Thoracic aorta (tissue), 2 donors: ENCODE results near the gene SURF6. TPM values are rescaled to one million over a fixed set of nuclear protein-coding genes. Genes with fewer than 3 reads are reported as not detected.
A peak's percentile ranks its signal among the peaks of the same experiment; 100 is the strongest.

ENCODE experiments used
- ATAC-seq: fragments of 150-250 bp; one replicate; pipeline ENCODE4 v1.8.0; 2017; ENCODE audit warnings: low read depth; ENCODE audit not compliant: insufficient number of reproducible peaks, low FRiP score
- DNase-seq: peaks from one replicate; pipeline ENCODE4 v3.0.0-alpha.2; 2020; ENCODE audit warnings: low spot score
- H3K27ac ChIP-seq, 2 donors: fragments of 200-600 bp; sonication (generic); 1 replicate in 1 of 2; 2 replicates in 1 of 2; pipeline ENCODE4 v1.5.1; 2016; ENCODE audit warnings: mild to moderate bottlenecking in 2 of 2, moderate library complexity in 2 of 2
- H3K27me3 ChIP-seq: fragments of 200-600 bp; sonication (generic); replicated peaks from 2 replicates; pipeline ENCODE4 v1.6.0; 2016; ENCODE audit warnings: mild to moderate bottlenecking; ENCODE audit not compliant: insufficient read depth
- H3K36me3 ChIP-seq: fragments of 200-600 bp; sonication (generic); one replicate; pipeline ENCODE4 v1.5.1; 2016
- H3K4me1 ChIP-seq, 2 donors: fragments of 200-600 bp; sonication (generic); 1 replicate in 1 of 2; 2 replicates in 1 of 2; pipeline versions ENCODE4 v1.5.1 to v1.6.0; 2016; ENCODE audit warnings: low read depth in 2 of 2, mild to moderate bottlenecking in 1 of 2; ENCODE audit not compliant: control insufficient read depth in 1 of 2
- H3K4me3 ChIP-seq: fragments of 200-600 bp; sonication (generic); 2 replicates; pipeline ENCODE4 v1.5.1; 2016; ENCODE audit warnings: mild to moderate bottlenecking
- H3K9me3 ChIP-seq: fragments of 200-600 bp; sonication (generic); 2 replicates; pipeline ENCODE4 v1.5.1; 2016
- CTCF ChIP-seq: fragments of 200-600 bp; sonication (generic); IDR thresholded peaks from one replicate; pipeline ENCODE4 v1.5.1; 2019; ENCODE audit warnings: antibody characterized with exemption
- total RNA-seq, 2 donors: library from RNA; depleted of rRNA; stranded (reverse); fragments of >200 nt; gene quantifications; one replicate each; pipeline versions ENCODE4 v1.1.0 to v1.2.3, GENCODE V29; 2016

Gene SURF6
- total RNA-seq, 2 donors from 2014 or later = 11.6 to 46.1 TPM

DNA sequence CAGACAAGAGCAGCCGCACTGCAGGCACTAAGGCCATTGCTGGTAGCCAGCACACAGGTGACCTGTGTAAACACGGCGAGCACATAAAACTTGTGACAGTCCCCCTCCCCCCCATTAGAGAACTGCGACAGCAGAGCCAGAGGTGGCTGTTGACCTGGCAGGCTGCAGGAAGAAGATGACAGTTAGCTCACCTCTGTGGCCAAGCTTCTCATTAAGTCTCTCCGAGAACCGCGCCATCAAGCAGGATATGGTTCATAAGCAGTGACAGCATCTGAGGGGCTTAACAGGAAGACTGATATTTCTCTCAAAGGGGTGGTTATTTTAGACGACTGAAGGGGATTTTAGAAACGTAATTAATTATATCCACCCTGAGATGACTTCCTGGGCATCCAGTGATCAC, 34.7 kb upstream of the SURF6 start:
- H3K27me3 ChIP-seq = no peaks in the 10 kb centered on the region
- H3K36me3 ChIP-seq = peaks cover 18% of the 10 kb centered on the region
- no peak overlapping the region for H3K27ac ChIP-seq
- no peak for DNase-seq
- no peak for ATAC-seq
- no peak for TF ChIP-seq CTCF
- H3K9me3 ChIP-seq = no peaks in the 10 kb centered on the region
- peaks cover 27 to 73% of the 10 kb centered on the region in 2 donors for H3K4me1 ChIP-seq
- no peak overlapping the region for H3K4me3 ChIP-seq

- Histone ChIP-seq H3K36me3 (peaks cover 26% of the 10 kb centered on the region), H3K9me3 (no peaks in the 10 kb centered on the region), H3K4me1 (peaks cover 27 to 72% of the 10 kb centered on the region in 2 donors), H3K4me3 (no peak overlapping the region), H3K27ac (no peak overlapping the region), H3K27me3 (no peaks in the 10 kb centered on the region)
- ATAC-seq = no peak
- TF ChIP-seq CTCF = no peak
- DNase-seq = no peak
These were observed 33.9 kb upstream of the SURF6 start for GRCh38 chr9:133369933-133370332.

GRCh38 chr9:133369422-133369821, 33.4 kb upstream of the SURF6 start:
- DNase-seq (no peak), ATAC-seq (no peak)
- peaks cover 25 to 68% of the 10 kb centered on the region in 2 donors for H3K4me1 ChIP-seq
- no peak overlapping the region for H3K27ac ChIP-seq
- H3K36me3 ChIP-seq = peaks cover 28% of the 10 kb centered on the region
- H3K4me3 ChIP-seq = no peak overlapping the region
- H3K27me3 ChIP-seq = no peaks in the 10 kb centered on the region
- no peak for TF ChIP-seq CTCF
- H3K9me3 ChIP-seq = no peaks in the 10 kb centered on the region

- H3K9me3 ChIP-seq = no peaks in the 10 kb centered on the region
- H3K4me3 ChIP-seq = no peak overlapping the region
- H3K27ac ChIP-seq = no peak overlapping the region
- ATAC-seq = peak; percentile 21
- peaks cover 19 to 58% of the 10 kb centered on the region in 2 donors for H3K4me1 ChIP-seq
- no peak for DNase-seq
- no peak for TF ChIP-seq CTCF
- H3K36me3 ChIP-seq = peaks cover 38% of the 10 kb centered on the region
- H3K27me3 ChIP-seq = no peaks in the 10 kb centered on the region
These were observed 32.4 kb upstream of the SURF6 start for GRCh38 chr9:133368249-133368881.

DNA sequence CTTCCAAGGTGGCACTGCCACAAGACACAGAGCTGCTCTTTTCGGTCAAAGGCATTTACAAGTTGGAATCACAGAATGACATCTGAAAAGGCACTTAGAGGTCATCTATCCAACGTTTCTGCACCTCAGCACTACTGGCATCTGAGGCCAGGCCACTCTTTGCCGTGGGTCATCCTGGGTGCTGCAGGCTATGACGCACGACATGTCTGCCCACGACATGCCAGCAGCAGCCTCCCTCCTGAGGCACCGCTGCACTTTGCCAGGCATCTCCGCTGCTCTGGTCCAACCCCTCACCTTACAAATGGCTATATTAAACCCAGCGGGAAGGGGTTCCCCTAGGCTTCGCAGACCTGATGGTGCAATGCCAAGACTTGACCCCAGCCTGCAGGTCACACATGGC, 31.8 kb upstream of the SURF6 start:
- no peak overlapping the region for H3K4me3 ChIP-seq
- H3K9me3 ChIP-seq = no peaks in the 10 kb centered on the region
- no peak overlapping the region for H3K27ac ChIP-seq
- TF ChIP-seq CTCF = no peak
- H3K4me1 ChIP-seq = peaks cover 14 to 52% of the 10 kb centered on the region in 2 donors
- H3K36me3 ChIP-seq = peaks cover 40% of the 10 kb centered on the region
- ATAC-seq = no peak
- H3K27me3 ChIP-seq = no peaks in the 10 kb centered on the region
- DNase-seq = no peak
